Immature natural killer cell (primary cell): ENCODE measurements around the gene DOHH. TPM values are rescaled to one million over a fixed set of nuclear protein-coding genes. Genes with fewer than 3 reads are reported as not detected.
A peak's percentile ranks its signal among the peaks of the same experiment; 100 is the strongest.

ENCODE experiments used
- DNase-seq, 3 donors: peaks; one replicate each; pipeline ENCODE4 v3.0.0; 2022; ENCODE audit warnings: mixed read lengths in 1 of 3
- H3K27ac Mint-ChIP-seq, 6 donors: one replicate each; pipeline ENCODE4 v1.8.0; 2020; ENCODE audit warnings: mixed read lengths in 6 of 6, mild to moderate bottlenecking in 5 of 6, inconsistent platforms in 4 of 6, moderate library complexity in 3 of 6
- H3K27me3 Mint-ChIP-seq, 3 donors: one replicate each; pipeline ENCODE4 v1.8.0; 2020 to 2021; ENCODE audit warnings: low read depth in 3 of 3, mild to moderate bottlenecking in 3 of 3, mixed read lengths in 3 of 3, moderate library complexity in 3 of 3, inconsistent platforms in 1 of 3
- H3K36me3 Mint-ChIP-seq, 3 donors: one replicate each; pipeline ENCODE4 v1.8.0; 2020; ENCODE audit warnings: mixed read lengths in 3 of 3, inconsistent platforms in 2 of 3, mild to moderate bottlenecking in 2 of 3
- H3K4me1 Mint-ChIP-seq, 2 donors: one replicate each; pipeline ENCODE4 v1.8.0; 2020; ENCODE audit warnings: inconsistent platforms in 2 of 2, mild to moderate bottlenecking in 2 of 2, mixed read lengths in 2 of 2, moderate library complexity in 1 of 2
- H3K4me3 Mint-ChIP-seq, 5 donors: one replicate each; pipeline ENCODE4 v1.8.0; 2020; ENCODE audit warnings: mild to moderate bottlenecking in 5 of 5, mixed read lengths in 5 of 5, inconsistent platforms in 3 of 5, moderate library complexity in 3 of 5
- H3K9me3 Mint-ChIP-seq, 6 donors: one replicate each; pipeline ENCODE4 v1.8.0; 2020; ENCODE audit warnings: mild to moderate bottlenecking in 6 of 6, mixed read lengths in 6 of 6, inconsistent platforms in 4 of 6, moderate library complexity in 3 of 6
- polyA plus RNA-seq, 3 donors: library from polyadenylated mRNA; unstranded; fragments of 300-500 nt; fragmentation: Illumina TruSeq; gene quantifications; one replicate each; pipeline ENCODE4 v1.2.3, GENCODE V29; 2021

The DOHH gene
- polyA plus RNA-seq, 3 donors from 2014 or later = 6.8 to 18.4 (median 9.1) TPM

DNA sequence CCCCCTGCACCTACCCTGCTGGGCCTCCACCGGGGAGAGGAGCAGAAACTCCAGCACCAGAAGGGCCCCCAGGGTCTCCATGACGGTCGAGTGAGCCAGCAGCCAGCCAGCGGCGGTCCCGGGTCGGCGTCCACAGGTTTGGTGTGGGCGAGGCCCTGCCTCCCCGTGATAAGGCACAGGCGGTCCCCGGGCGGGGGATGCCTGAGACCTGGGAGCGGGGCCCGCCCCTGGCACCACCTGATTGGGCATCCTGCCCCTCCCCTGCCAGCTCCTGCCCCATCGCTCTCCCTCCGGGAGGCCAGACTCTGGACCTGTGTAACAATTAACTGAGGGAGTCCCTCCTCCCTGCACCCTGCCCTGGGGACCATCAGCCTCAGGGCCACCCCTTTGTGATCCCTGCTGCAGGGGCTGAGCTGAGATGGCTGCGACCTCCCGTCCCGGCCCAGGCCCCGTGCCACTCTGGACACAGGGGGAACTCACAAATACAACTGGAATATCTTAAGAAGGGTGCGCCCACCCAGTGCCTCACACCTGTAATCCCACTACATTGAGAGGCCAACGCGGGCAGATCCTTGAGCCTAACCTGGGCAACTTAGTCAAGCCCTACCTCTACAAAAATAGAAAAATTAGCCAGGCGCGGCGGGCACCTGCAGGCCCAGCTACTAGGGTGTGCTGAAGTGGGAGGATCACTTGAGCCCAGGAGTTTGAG lies 19.9 kb downstream of the DOHH start, which contains the start of gene SMIM24:
Gene SMIM24, minus strand, starts transcription at position 143 of the 709 bp plus-strand sequence. Its CDS starts 62 bp downstream, at position 81.
- Mint-ChIP-seq H3K4me1 (peaks cover 17 to 18% of the 10 kb centered on the region in 2 donors), H3K27ac (peak within 1 kb of the TSS in 1 of 6 donors; percentile 12), H3K27me3 (peaks cover 0 to 8% (median 4%) of the 10 kb centered on the region in 3 donors), H3K9me3 (no peaks in the 10 kb centered on the region), H3K4me3 (peak within 1 kb of the TSS in 3 of 5 donors; percentile 81 to 88 (median 82)), H3K36me3 (no peaks in the 10 kb centered on the region)
- no peak for DNase-seq

DNA sequence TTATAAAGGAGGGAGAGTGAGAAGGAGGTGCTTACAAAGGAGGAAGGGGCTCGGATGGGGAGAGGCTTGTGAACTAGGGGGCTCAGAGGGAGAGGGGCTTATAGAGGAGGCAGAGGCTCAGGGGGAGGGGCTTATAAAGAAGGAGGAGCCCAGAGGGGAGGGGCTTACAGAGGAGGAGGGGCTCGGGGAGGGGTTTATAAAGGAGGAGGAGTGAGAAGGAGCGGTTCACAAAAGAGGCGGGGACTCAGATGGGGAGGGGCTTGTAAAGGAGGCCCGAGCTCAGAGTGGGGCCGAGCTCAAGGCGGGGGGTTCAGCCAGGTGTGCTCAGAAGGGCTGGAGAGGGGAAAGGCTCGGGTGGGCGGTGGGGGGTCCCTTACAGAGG lies 20.6 kb downstream of the DOHH start:
- H3K4me1 Mint-ChIP-seq = peaks cover 17 to 18% of the 10 kb centered on the region in 2 donors
- peak; percentile 38 to 52 (median 47) for DNase-seq

DNA sequence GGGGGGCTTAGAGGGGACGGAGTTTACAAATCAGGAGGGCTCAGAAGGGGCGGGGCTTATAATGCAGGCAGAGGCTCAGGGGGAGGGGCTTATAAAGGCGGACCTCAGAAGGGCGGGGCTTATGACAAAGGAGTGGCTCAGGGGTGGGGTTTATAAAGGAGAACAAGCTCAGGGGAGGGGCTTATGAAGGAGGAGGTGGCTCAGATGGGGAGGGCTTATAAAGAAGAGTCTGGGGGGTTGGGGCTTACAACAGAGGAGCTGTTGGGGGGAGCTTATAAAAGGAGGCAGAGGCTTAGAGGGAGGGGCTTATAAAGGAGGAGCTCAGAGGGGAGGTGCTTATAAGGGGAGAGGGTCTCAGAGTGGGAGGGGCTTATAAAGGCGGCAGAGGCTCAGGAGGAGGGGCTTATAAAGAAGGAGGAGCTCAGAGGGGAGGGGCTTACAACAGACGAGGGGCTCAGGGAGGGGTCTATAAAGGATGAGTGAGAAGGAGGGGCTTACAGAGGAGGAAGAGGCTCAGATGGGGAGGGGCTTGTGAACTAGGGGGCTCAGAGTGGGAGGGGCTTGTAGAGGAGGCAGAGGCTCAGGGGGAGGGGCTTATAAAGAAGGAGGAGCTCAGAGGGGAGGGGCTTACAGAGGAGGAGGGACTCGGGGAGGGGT lies 21.2 kb downstream of the DOHH start:
- Mint-ChIP-seq H3K36me3 (no peaks in the 10 kb centered on the region), H3K4me1 (peaks cover 17 to 18% of the 10 kb centered on the region in 2 donors), H3K4me3 (peak overlapping the region; percentile 77 to 88 (median 82)), H3K27me3 (peaks cover 0 to 6% (median 2%) of the 10 kb centered on the region in 3 donors), H3K27ac (peak overlapping the region in 3 of 6 donors; percentile 12 to 85 (median 23)), H3K9me3 (no peaks in the 10 kb centered on the region)
- peak; percentile 61 to 62 (median 62) for DNase-seq

More for the DNA sequence above, 20.6 kb downstream of the DOHH start:
- Mint-ChIP-seq H3K4me3 (peak overlapping the region in 1 of 5 donors; percentile 8), H3K27me3 (peaks cover 0 to 6% (median 2%) of the 10 kb centered on the region in 3 donors), H3K27ac (no peak overlapping the region), H3K36me3 (no peaks in the 10 kb centered on the region), H3K9me3 (no peaks in the 10 kb centered on the region)

DNA sequence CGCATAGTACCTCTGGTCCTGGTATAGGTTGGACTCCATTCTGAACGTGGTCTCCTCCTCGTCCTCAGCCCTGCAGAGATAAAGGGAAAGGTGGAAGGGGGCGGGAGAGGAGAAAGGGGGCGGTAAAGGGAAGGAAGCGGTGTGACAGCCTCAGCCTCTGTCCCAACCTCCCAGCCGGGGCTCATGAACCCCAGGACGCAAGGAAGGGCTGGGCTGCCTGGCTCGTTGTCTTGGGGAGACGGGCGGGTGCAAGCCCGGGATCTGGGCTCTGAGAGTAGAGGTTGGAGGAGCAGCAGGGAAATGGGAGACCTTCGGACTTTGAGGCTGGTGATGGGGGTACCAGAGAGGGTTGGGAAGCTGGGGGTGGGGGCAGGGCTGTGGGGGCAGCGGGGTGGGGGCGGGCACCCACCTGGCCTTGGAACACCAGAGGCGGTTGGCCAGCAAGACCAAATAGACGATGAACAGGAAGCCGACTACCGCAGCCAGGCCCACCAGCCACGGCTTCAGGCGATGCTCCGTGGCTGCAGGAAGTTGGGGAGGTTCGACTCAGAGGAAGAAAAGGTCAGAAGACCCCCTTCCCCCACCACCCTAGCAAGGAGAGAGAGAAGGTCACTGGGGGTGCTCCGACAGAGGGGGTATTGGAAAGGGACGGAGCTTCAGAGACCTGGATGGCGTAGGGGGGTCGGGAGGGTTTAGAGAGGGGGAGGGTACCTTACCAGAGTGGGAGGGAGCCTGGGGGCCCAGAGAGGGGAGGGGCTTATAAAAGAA lies 21.9 kb downstream of the DOHH start:
- Mint-ChIP-seq H3K4me1 (peaks cover 17 to 18% of the 10 kb centered on the region in 2 donors), H3K27me3 (peaks cover 0 to 6% (median 2%) of the 10 kb centered on the region in 3 donors)
- peak; percentile 28 to 33 (median 33) for DNase-seq

DNA sequence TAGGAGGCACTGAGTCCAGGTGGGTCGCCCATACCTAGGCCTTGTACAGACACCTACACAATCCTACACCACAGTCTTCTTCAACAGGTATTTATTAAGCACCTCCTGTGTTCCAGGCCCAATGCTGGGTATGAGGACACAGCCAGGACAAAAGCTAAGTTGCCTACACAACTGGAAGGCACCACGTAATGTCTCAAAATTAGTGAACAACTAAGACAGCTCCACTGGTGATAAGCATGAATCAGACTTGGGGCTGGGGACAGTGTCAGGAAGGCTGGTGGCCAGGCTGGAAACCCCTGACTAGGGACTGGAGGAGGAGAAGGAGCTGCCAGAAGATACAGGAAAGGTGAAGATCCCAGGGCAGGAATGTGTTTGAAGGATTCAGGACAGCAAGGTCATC lies 22.5 kb downstream of the DOHH start:
- Mint-ChIP-seq H3K4me3 (peak overlapping the region; percentile 26 to 84 (median 62)), H3K36me3 (no peaks in the 10 kb centered on the region), H3K9me3 (no peaks in the 10 kb centered on the region), H3K27me3 (peaks cover 0 to 5% (median 2%) of the 10 kb centered on the region in 3 donors), H3K27ac (peak overlapping the region in 3 of 6 donors; percentile 6 to 86 (median 77)), H3K4me1 (peaks cover 17 to 18% of the 10 kb centered on the region in 2 donors)
- no peak for DNase-seq

More for the DNA sequence above, 21.9 kb downstream of the DOHH start:
- peak overlapping the region in 5 of 6 donors; percentile 23 to 86 (median 62) for H3K27ac Mint-ChIP-seq
- peak overlapping the region; percentile 79 to 88 (median 82) for H3K4me3 Mint-ChIP-seq
- H3K36me3 Mint-ChIP-seq = no peaks in the 10 kb centered on the region
- H3K9me3 Mint-ChIP-seq = no peaks in the 10 kb centered on the region

DNA sequence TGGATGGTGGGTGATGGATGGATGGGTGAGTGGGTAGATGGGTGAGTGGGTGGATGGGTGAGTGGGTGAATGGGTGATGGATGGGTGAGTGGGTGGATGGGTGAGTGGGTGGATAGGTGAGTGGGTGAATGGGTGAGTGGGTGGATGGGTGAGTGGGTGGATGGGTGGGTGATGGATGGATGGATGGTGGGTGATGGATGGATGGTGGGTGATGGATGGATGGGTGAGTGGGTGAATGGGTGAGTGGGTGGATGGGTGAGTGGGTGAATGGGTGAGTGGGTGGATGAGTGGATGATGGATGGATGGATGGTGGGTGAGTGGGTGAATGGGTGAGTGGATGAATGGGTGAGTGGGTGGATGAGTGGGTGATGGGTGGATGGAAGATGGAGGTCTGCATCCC lies 23.0 kb downstream of the DOHH start:
- Mint-ChIP-seq H3K4me3 (no peak overlapping the region), H3K27ac (no peak overlapping the region), H3K9me3 (no peaks in the 10 kb centered on the region), H3K4me1 (peaks cover 17 to 18% of the 10 kb centered on the region in 2 donors), H3K36me3 (no peaks in the 10 kb centered on the region), H3K27me3 (peaks cover 0 to 5% (median 2%) of the 10 kb centered on the region in 3 donors)
- DNase-seq = no peak

DNA sequence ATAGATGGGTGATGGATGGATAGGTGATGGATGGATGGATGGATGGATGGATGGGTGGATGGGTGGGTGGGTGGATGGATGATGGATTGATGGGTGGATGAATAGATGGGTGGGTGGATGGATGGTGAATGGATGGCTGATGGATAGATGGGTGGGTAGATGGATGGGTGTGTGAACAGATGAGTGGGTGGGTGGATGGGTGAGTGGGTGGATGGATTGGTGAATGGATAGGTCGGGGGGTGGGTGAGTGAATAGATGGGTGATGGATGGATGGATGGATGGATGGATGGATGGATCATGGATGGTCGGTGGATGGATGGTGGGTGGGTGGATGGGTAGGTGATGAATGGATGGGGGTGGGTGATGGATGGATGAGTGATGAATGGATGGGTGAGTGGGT lies 23.6 kb downstream of the DOHH start:
- DNase-seq = no peak
- Mint-ChIP-seq H3K27me3 (peaks cover 0 to 5% (median 2%) of the 10 kb centered on the region in 3 donors), H3K4me1 (peaks cover 17 to 18% of the 10 kb centered on the region in 2 donors), H3K36me3 (no peaks in the 10 kb centered on the region), H3K4me3 (no peak overlapping the region), H3K27ac (no peak overlapping the region), H3K9me3 (no peaks in the 10 kb centered on the region)

DNA sequence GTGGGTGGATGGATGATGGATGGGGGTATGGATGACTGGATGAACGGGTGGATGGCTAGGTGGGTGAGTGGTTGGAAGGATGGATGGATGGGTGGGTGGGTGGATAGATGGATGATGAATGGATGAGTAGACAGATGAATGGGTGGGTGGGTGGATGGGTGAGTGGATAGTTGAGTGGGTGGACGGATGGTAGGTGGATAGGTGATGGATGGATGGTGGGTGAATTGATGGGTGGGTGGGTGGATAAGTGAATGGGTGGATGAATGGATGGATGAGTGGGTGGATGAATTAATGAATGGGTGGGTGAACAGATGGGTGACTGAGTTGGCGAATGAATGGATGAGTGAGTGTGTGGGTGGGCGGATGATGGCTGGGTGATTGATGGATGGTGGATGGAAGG lies 25.0 kb downstream of the DOHH start:
- no peaks in the 10 kb centered on the region for H3K36me3 Mint-ChIP-seq
- H3K27ac Mint-ChIP-seq = no peak overlapping the region
- peaks cover 17 to 18% of the 10 kb centered on the region in 2 donors for H3K4me1 Mint-ChIP-seq
- peaks cover 0 to 8% (median 2%) of the 10 kb centered on the region in 3 donors for H3K27me3 Mint-ChIP-seq
- DNase-seq = no peak
- no peaks in the 10 kb centered on the region for H3K9me3 Mint-ChIP-seq
- H3K4me3 Mint-ChIP-seq = no peak overlapping the region

DNA sequence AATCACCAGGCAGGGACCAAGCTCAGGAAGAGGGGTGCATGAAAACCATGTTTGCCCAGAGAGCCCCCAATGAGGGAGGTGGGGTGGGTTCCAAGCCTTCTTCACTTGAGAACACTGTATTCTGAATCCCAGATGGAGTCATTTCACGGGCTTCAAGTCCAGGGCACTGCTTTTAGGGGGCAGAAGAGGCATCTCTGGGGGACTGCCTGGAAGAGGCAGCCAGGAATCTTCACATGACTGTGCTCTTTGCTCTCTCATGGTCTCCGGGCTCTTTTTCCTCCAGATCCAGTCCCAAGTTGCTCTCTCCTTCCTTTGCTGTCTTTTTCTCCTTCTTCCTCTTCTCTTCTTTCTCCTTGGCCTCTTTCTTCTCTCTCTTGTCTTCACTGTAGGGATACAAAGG lies 25.9 kb downstream of the DOHH start:
- H3K36me3 Mint-ChIP-seq = no peaks in the 10 kb centered on the region
- no peak for DNase-seq
- H3K4me1 Mint-ChIP-seq = peaks cover 16 to 18% of the 10 kb centered on the region in 2 donors
- H3K9me3 Mint-ChIP-seq = no peaks in the 10 kb centered on the region
- H3K27ac Mint-ChIP-seq = no peak overlapping the region
- H3K27me3 Mint-ChIP-seq = peaks cover 0 to 10% (median 2%) of the 10 kb centered on the region in 3 donors
- no peak overlapping the region for H3K4me3 Mint-ChIP-seq

DNA sequence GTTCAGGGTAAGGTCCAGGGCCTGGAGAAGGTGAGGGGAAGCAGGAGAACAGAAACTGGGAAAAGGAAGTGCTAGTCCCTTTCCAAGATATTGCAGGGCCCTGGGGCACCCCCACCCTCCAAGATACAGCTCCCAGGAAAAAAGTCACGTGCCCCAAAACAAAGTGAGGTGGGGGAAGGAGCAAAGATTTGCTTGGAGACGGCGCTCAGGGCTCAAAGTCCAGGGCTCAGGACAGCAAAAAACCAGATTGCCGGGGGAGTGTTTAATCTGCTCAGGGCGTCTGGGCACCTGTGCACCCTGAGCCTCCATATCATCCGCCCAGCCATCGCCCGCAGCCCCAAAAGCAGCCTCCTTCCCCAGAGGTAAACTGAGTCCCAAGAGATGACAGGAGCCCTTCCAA lies 26.5 kb downstream of the DOHH start:
- no peak for DNase-seq
- Mint-ChIP-seq H3K9me3 (no peaks in the 10 kb centered on the region), H3K27ac (no peak overlapping the region), H3K4me1 (peaks cover 11 to 13% of the 10 kb centered on the region in 2 donors), H3K36me3 (no peaks in the 10 kb centered on the region), H3K27me3 (peaks cover 0 to 10% (median 4%) of the 10 kb centered on the region in 3 donors), H3K4me3 (no peak overlapping the region)

DNA sequence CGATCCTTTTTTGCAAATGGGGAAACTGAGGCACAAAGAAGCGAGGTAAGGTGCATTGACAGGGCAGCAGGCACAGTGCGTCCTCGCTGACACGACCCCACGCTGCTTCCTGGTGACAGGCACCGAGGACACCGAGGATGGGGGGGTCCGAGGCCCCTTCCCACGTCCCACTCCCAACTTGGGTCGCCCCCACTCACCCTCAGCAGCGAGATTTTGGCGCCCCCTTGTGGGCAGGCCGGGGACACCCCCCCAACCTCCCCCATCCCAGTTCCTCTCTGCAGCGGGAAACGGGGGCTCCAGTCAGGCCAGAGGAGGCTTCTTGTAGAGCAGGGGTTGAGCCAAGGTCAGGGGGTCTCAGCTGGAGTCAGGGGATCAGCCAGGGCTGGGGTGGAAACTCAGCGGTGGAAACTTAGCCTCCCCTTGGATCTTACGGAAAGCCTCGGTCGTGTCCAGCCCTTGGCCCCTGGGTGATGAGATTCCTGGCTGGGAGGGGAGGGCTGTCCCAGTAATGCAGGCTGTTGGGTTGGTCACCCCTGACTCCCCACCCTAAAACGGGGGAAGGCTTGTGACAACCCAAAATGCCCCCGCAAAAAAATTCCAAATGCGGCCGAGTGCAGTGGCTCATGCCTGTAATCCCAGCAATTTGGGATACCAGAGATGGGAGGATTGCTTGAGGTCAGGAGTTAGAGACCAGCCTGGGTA lies 28.4 kb downstream of the DOHH start:
- H3K4me3 Mint-ChIP-seq = no peak overlapping the region
- no peaks in the 10 kb centered on the region for H3K36me3 Mint-ChIP-seq
- peak; percentile 17 to 33 (median 23) for DNase-seq
- peaks cover 0 to 1% of the 10 kb centered on the region in 2 donors for H3K4me1 Mint-ChIP-seq
- H3K27me3 Mint-ChIP-seq = peaks cover 0 to 7% (median 4%) of the 10 kb centered on the region in 3 donors
- no peak overlapping the region for H3K27ac Mint-ChIP-seq
- no peaks in the 10 kb centered on the region for H3K9me3 Mint-ChIP-seq

DNA sequence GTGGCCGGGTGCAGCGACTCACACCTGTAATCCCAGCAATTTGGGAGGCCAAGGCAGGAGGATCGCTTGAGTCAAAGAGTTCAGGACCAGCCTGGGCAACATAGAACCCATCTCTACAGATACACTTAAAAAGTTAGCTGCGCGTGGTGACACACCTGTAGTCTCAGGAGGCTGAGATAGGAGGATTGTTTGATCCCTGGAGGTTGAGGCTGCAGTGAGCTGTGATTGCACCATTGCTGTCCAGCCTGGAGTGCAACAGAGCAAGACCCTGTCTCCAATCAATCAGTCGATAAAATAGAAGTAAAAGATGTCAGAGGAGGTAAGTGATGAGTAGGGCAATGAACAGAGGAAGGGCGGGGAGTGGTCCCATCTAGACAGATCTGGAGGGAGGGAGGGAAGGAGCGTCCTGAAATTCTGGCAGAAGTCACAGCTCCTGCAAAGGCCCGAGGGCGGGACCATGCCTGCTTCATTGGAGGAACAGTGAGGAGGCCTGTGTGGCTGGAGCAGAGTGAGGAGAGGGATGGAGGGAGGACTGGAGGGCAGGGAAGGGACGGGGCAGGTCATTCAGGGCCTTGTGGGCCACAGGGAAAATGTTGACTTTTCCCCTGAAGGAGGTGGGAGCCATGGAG lies 29.9 kb downstream of the DOHH start:
- Mint-ChIP-seq H3K4me3 (no peak overlapping the region), H3K36me3 (no peaks in the 10 kb centered on the region), H3K4me1 (peaks cover 0 to 2% of the 10 kb centered on the region in 2 donors), H3K27me3 (peaks cover 0 to 6% (median 4%) of the 10 kb centered on the region in 3 donors), H3K9me3 (no peaks in the 10 kb centered on the region), H3K27ac (peak overlapping the region in 1 of 6 donors; percentile 26)
- no peak for DNase-seq
